HepG2 (cell line): ENCODE measurements around the gene E2F1. TPM values are rescaled to one million over a fixed set of nuclear protein-coding genes. Genes with fewer than 3 reads are reported as not detected.

Experiments used
- AGO2 ChIP-seq: fragments of 200-400 bp; formaldehyde crosslinking; optimal IDR thresholded peaks from 2 replicates; pipeline ENCODE3; 2017; ENCODE audit warnings: mild to moderate bottlenecking, low read depth, low read length, moderate library complexity
- CHD4 ChIP-seq: fragments of 200-600 bp; sonication (generic); IDR thresholded peaks from 2 replicates; pipeline ENCODE4 v1.7.0; 2017; ENCODE audit warnings: mild to moderate bottlenecking, low read length, borderline replicate concordance
- ERF ChIP-seq: IDR thresholded peaks from 2 replicates; pipeline ENCODE4 v1.6.1; 2018; ENCODE audit warnings: missing biosample characterization, missing genetic modification reagents
- GABPA ChIP-seq, 2 experiments: IDR thresholded peaks; 2 replicates each; pipeline ENCODE4 v1.6.1; 2011 to 2016; ENCODE audit warnings: low read depth in 2 of 2, low read length in 1 of 2, missing biosample characterization in 1 of 2, missing genetic modification characterization in 1 of 2
- GATAD1 ChIP-seq: IDR thresholded peaks from 2 replicates; pipeline ENCODE4 v1.6.1; 2016; ENCODE audit warnings: missing genetic modification reagents, missing compliant biosample characterization
- GATAD2A ChIP-seq: IDR thresholded peaks from 2 replicates; pipeline ENCODE4 v1.6.1; 2016
- GTF2F1 ChIP-seq: fragments of 150-350 bp; IDR thresholded peaks from 2 replicates; pipeline ENCODE4 v1.6.1; 2014; ENCODE audit warnings: low read length
- HOXA3 ChIP-seq: sonication (generic); formaldehyde crosslinking; IDR thresholded peaks from 2 replicates; pipeline ENCODE4 v1.5.0; 2020; ENCODE audit warnings: missing genetic modification reagents
- IKZF1 ChIP-seq: fragments of 450-650 bp; IDR thresholded peaks from 2 replicates; pipeline ENCODE4 v1.7.1; 2016
- MXI1 ChIP-seq: IDR thresholded peaks from 3 replicates; pipeline ENCODE4 v1.6.1; 2012; ENCODE audit warnings: low read depth, low read length, inconsistent platforms, borderline replicate concordance
- NPAS2 ChIP-seq: sonication (generic); formaldehyde crosslinking; IDR thresholded peaks from 2 replicates; pipeline ENCODE4 v1.8.0; 2022; ENCODE audit warnings: mild to moderate bottlenecking, missing genetic modification reagents, borderline replicate concordance
- NR3C1 ChIP-seq: sonication (generic); formaldehyde crosslinking; IDR thresholded peaks from 2 replicates; pipeline ENCODE4 v1.4.0; 2020; ENCODE audit warnings: missing genetic modification reagents
- REL ChIP-seq: sonication (generic); formaldehyde crosslinking; conservative IDR thresholded peaks from 2 replicates; pipeline ENCODE4 v1.8.0; 2022; ENCODE audit warnings: mild to moderate bottlenecking, missing genetic modification reagents, moderate library complexity
- RELA ChIP-seq: sonication (generic); formaldehyde crosslinking; IDR thresholded peaks from 2 replicates; pipeline ENCODE4 v1.4.0; 2020; ENCODE audit warnings: missing genetic modification reagents
- SATB2 ChIP-seq: sonication (generic); formaldehyde crosslinking; IDR thresholded peaks from 2 replicates; pipeline ENCODE4 v1.5.0; 2020; ENCODE audit warnings: missing genetic modification reagents
- TCF12 ChIP-seq, 2 experiments: fragments of 450-650 bp in 1 of 2; sonication (generic) in 1 of 2; formaldehyde crosslinking in 1 of 2; IDR thresholded peaks; 2 replicates each; pipeline versions ENCODE4 v1.6.1 to v1.8.0; 2017 to 2022; ENCODE audit warnings: antibody characterized with exemption in 1 of 2, mild to moderate bottlenecking in 1 of 2, missing genetic modification reagents in 1 of 2, moderate library complexity in 1 of 2
- ZBTB3 ChIP-seq: sonication (generic); formaldehyde crosslinking; IDR thresholded peaks from 2 replicates; pipeline ENCODE4 v1.4.0; 2020; ENCODE audit warnings: low read depth, mild to moderate bottlenecking, moderate library complexity, missing genetic modification reagents, borderline replicate concordance
- ZNF230 ChIP-seq: sonication (generic); formaldehyde crosslinking; IDR thresholded peaks from 2 replicates; pipeline ENCODE4 v1.4.0; 2020; ENCODE audit warnings: mild to moderate bottlenecking, missing genetic modification reagents
- ZNF672 ChIP-seq: sonication (generic); formaldehyde crosslinking; IDR thresholded peaks from 2 replicates; pipeline ENCODE4 v1.8.1; 2022; ENCODE audit warnings: missing genetic modification reagents
- ZNF891 ChIP-seq: sonication (generic); formaldehyde crosslinking; IDR thresholded peaks from 2 replicates; pipeline ENCODE4 v1.5.0; 2020; ENCODE audit warnings: mild to moderate bottlenecking, missing genetic modification reagents
- polyA plus RNA-seq, 8 experiments: library from polyadenylated mRNA; depleted of rRNA in 3 of 8; stranded (reverse) in 7 of 8; unstranded in 1 of 8; fragments of >200 nt; fragmentation: Illumina TruSeq in 4 of 8; extraction: Trizol in 4 of 8; gene quantifications; 2 replicates each; pipeline versions ENCODE4 v1.2.1 to v1.2.3, GENCODE V29; 2011 to 2016; ENCODE audit warnings: low read depth in 4 of 8, missing spikeins in 1 of 8, mixed read lengths in 1 of 8; ENCODE audit not compliant: insufficient read depth in 1 of 8
- total RNA-seq, 5 experiments: library from RNA; depleted of rRNA; stranded (reverse); fragments of >200 nt; fragmentation: Illumina TruSeq; extraction: Trizol; gene quantifications; 2 replicates each; pipeline ENCODE4 v1.2.3, GENCODE V29; 2016; ENCODE audit warnings: low read depth in 1 of 5
- TF ChIP-seq, protein P1 (sequence below): sonication (generic); formaldehyde crosslinking; IDR thresholded peaks from 2 replicates; pipeline ENCODE4 v1.4.0; 2020; ENCODE audit warnings: missing genetic modification reagents, borderline replicate concordance
- TF ChIP-seq, protein P2 (sequence below): sonication (generic); formaldehyde crosslinking; IDR thresholded peaks from 2 replicates; pipeline ENCODE4 v1.5.0; 2020; ENCODE audit warnings: missing genetic modification reagents
- TF ChIP-seq, protein P3 (sequence below): sonication (generic); formaldehyde crosslinking; IDR thresholded peaks from 2 replicates; pipeline ENCODE4 v1.8.1; 2023; ENCODE audit warnings: mild to moderate bottlenecking, missing genetic modification reagents
- TF ChIP-seq, protein P4 (sequence below): sonication (generic); formaldehyde crosslinking; IDR thresholded peaks from 2 replicates; pipeline ENCODE4 v1.5.0; 2020; ENCODE audit warnings: missing genetic modification reagents
- TF ChIP-seq, protein P5 (sequence below): sonication (generic); formaldehyde crosslinking; IDR thresholded peaks from 2 replicates; pipeline ENCODE4 v1.5.1; 2020; ENCODE audit warnings: missing genetic modification reagents, mild to moderate bottlenecking, borderline replicate concordance

Gene E2F1
- total and polyA plus RNA-seq, 2 of the 13 experiments (the other 11 are each of a cell fraction or from before 2014, with no cell fraction given) = 25.5 to 39.4 TPM

DNA sequence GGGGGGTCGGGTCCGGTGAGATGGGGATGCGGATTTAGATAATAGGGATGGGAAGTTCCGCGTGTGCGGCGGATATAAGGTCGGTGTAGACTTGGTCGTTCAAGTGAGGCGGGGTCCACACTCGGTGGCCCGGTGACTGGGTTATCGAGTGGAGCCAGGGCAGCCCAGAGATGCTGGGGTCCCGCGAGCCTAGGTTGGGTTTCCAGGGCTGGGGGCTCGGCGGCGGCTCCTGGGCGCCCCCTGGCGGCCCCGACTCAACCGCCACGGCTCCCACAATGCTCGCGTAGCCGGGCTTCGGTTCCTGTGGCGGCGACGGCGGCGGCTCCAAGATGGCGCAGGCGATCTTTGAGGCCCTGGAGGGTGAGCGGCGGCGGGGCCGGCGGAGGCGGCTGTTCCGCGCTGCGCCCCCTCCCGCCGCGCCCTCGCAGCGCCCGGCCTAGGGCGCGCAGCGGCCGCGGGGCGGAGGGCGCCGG is 45.5 kb upstream of the E2F1 start, which contains the start of gene ZNF341 (continued):
- TF ChIP-seq, protein P1, sequence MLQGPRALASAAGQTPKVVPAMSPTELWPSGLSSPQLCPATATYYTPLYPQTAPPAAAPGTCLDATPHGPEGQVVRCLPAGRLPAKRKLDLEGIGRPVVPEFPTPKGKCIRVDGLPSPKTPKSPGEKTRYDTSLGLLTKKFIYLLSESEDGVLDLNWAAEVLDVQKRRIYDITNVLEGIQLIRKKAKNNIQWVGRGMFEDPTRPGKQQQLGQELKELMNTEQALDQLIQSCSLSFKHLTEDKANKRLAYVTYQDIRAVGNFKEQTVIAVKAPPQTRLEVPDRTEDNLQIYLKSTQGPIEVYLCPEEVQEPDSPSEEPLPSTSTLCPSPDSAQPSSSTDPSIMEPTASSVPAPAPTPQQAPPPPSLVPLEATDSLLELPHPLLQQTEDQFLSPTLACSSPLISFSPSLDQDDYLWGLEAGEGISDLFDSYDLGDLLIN (CRISPR knock-in tag) = no peak; the same call in 1 of the 2 replicates
- TF ChIP-seq GATAD2A (peak; percentile 75), ZNF891 (CRISPR knock-in tag) (no peak; the same call in 1 of the 2 replicates), CHD4 (no peak; the same call in 1 of the 2 replicates), GATAD1 (CRISPR knock-in tag) (peak; percentile 82), SATB2 (CRISPR knock-in tag) (0 out of 2 replicates have a peak, but pooled peaks have one; percentile 41), GABPA (IDR thresholded peaks at IDR 0.05; ENCODE audit: low read depth, low read length) (no peak), GABPA (CRISPR knock-in tag; IDR thresholded peaks at IDR 0.05; ENCODE audit: low read depth) (peak; percentile 56), ZNF672 (CRISPR knock-in tag) (no peak), REL (no peak; the same call in 1 of the 2 replicates), HOXA3 (no peak; the same call in 1 of the 2 replicates), NR3C1 (no peak), GTF2F1 (no peak), NPAS2 (no peak), ERF (CRISPR knock-in tag) (no peak), RELA (CRISPR knock-in tag) (no peak), AGO2 (no peak), TCF12 (IDR thresholded peaks at IDR 0.05) (no peak), TCF12 (CRISPR knock-in tag; IDR thresholded peaks at IDR 0.05) (no peak), ZBTB3 (CRISPR knock-in tag) (no peak), IKZF1 (no peak), MXI1 (no peak; the same call in 1 of the 3 replicates), ZNF230 (0 out of 2 replicates have a peak, but pooled peaks have one; percentile 50)
- TF ChIP-seq, protein P2, sequence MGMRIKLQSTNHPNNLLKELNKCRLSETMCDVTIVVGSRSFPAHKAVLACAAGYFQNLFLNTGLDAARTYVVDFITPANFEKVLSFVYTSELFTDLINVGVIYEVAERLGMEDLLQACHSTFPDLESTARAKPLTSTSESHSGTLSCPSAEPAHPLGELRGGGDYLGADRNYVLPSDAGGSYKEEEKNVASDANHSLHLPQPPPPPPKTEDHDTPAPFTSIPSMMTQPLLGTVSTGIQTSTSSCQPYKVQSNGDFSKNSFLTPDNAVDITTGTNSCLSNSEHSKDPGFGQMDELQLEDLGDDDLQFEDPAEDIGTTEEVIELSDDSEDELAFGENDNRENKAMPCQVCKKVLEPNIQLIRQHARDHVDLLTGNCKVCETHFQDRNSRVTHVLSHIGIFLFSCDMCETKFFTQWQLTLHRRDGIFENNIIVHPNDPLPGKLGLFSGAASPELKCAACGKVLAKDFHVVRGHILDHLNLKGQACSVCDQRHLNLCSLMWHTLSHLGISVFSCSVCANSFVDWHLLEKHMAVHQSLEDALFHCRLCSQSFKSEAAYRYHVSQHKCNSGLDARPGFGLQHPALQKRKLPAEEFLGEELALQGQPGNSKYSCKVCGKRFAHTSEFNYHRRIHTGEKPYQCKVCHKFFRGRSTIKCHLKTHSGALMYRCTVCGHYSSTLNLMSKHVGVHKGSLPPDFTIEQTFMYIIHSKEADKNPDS (CRISPR knock-in tag) = no peak
- TF ChIP-seq, protein P3, sequence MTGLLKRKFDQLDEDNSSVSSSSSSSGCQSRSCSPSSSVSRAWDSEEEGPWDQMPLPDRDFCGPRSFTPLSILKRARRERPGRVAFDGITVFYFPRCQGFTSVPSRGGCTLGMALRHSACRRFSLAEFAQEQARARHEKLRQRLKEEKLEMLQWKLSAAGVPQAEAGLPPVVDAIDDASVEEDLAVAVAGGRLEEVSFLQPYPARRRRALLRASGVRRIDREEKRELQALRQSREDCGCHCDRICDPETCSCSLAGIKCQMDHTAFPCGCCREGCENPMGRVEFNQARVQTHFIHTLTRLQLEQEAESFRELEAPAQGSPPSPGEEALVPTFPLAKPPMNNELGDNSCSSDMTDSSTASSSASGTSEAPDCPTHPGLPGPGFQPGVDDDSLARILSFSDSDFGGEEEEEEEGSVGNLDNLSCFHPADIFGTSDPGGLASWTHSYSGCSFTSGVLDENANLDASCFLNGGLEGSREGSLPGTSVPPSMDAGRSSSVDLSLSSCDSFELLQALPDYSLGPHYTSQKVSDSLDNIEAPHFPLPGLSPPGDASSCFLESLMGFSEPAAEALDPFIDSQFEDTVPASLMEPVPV (CRISPR knock-in tag) = no peak
- TF ChIP-seq, protein P4, sequence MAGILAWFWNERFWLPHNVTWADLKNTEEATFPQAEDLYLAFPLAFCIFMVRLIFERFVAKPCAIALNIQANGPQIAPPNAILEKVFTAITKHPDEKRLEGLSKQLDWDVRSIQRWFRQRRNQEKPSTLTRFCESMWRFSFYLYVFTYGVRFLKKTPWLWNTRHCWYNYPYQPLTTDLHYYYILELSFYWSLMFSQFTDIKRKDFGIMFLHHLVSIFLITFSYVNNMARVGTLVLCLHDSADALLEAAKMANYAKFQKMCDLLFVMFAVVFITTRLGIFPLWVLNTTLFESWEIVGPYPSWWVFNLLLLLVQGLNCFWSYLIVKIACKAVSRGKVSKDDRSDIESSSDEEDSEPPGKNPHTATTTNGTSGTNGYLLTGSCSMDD (CRISPR knock-in tag) = 0 out of 2 replicates have a peak, but pooled peaks have one; percentile 48
- TF ChIP-seq, protein P5, sequence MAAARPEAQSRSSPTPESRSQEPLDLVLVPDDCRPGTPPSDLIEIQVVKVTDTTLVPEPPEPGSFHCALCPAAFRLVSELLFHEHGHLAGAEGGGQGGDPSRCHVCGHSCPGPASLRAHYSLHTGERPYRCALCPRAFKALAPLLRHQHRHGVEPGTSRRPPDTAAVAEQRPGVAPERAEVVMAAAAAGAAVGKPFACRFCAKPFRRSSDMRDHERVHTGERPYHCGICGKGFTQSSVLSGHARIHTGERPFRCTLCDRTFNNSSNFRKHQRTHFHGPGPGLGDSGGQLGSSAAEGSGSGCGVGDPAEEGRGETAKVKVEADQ = no peak; the same call in 1 of the 2 replicates
